Uterus (tissue), 4 donors: ENCODE data around the gene TMBIM1. TPM values are rescaled to one million over a fixed set of nuclear protein-coding genes. Genes with fewer than 3 reads are reported as not detected.
"Not testable (repeated sequence)": the region's sequence is repeated elsewhere in the genome, so short reads cannot be mapped to it uniquely, and the experiment has no call there.

Experiments
- DNase-seq, 2 donors: peaks; one replicate each; pipeline ENCODE4 v3.0.0-alpha.2; 2019 to 2020
- H3K27ac ChIP-seq, 2 donors: fragments of 200-600 bp; sonication (generic); 1 replicate in 1 of 2; 2 replicates in 1 of 2; pipeline ENCODE4 v1.5.1; 2016 to 2018
- H3K27me3 ChIP-seq, 2 donors: fragments of 200-600 bp; sonication (generic); one replicate each; pipeline ENCODE4 v1.5.1; 2018 to 2019; ENCODE audit warnings: control low read depth in 1 of 2
- H3K36me3 ChIP-seq, 2 donors: fragments of 200-600 bp; sonication (generic); one replicate each; pipeline ENCODE4 v1.5.1; 2019; ENCODE audit warnings: control low read depth in 1 of 2
- H3K4me1 ChIP-seq, 2 donors: fragments of 200-600 bp; sonication (generic); one replicate each; pipeline ENCODE4 v1.5.1; 2018 to 2019; ENCODE audit warnings: control low read depth in 1 of 2
- H3K4me3 ChIP-seq, 2 donors: fragments of 200-600 bp; sonication (generic); 1 replicate in 1 of 2; 2 replicates in 1 of 2; pipeline ENCODE4 v1.5.1; 2018 to 2019; ENCODE audit warnings: mild to moderate bottlenecking in 1 of 2
- H3K9me3 ChIP-seq, 2 donors: fragments of 200-600 bp; sonication (generic); one replicate each; pipeline ENCODE4 v1.5.1; 2019; ENCODE audit warnings: control low read depth in 1 of 2
- CTCF ChIP-seq, 4 experiments: fragments of 200-600 bp in 2 of 4; fragments of 450-650 bp in 2 of 4; sonication (generic) in 2 of 4; IDR thresholded peaks; one replicate each; pipeline ENCODE4 v1.5.1; 2016 to 2019; ENCODE audit warnings: antibody characterized with exemption in 4 of 4, mild to moderate bottlenecking in 2 of 4, moderate library complexity in 1 of 4
- POLR2A ChIP-seq, 2 donors: fragments of 450-650 bp; IDR thresholded peaks; one replicate each; pipeline ENCODE4 v1.6.1; 2016; ENCODE audit warnings: antibody characterized with exemption in 2 of 2, mild to moderate bottlenecking in 1 of 2, moderate library complexity in 1 of 2
- intact Hi-C: fragments of 100-400 bp; cut with DNase I; formaldehyde crosslinking; loops from one replicate; pipeline ENCODE4 v1.15.1; 2023; ENCODE audit warnings: low total_unique reads
- total RNA-seq, 4 donors: library from RNA; depleted of rRNA in 3 of 4; stranded (reverse); fragments of >200 nt in 3 of 4; gene quantifications; one replicate each; pipeline versions ENCODE4 v1.1.0 to v1.2.4, GENCODE V29; 2014 to 2023
- donor health status: DM: yes; HTN: yes; CAD: no.

Gene TMBIM1
- total RNA-seq, 4 donors from 2014 or later, result 112 to 166 (median 120) TPM

GRCh38 chr2:218317303-218317630, 25.0 kb upstream of the TMBIM1 start:
- Histone ChIP-seq H3K36me3 (no peaks in the 10 kb centered on the region), H3K4me3 (no peak overlapping the region), H3K27me3 (no peaks in the 10 kb centered on the region), H3K27ac (no peak overlapping the region), H3K9me3 (no peaks in the 10 kb centered on the region), H3K4me1 (no peaks in the 10 kb centered on the region)
- no peak for TF ChIP-seq POLR2A (IDR thresholded peaks at IDR 0.05)
- intact Hi-C loops, result no loop called here
- DNase-seq, result no peak

- no peak for DNase-seq
- intact Hi-C loops, result no loop called here
- H3K36me3 ChIP-seq, result no peaks in the 10 kb centered on the region
- H3K4me1 ChIP-seq, result no peaks in the 10 kb centered on the region
- no peaks in the 10 kb centered on the region for H3K27me3 ChIP-seq
- H3K9me3 ChIP-seq, result no peaks in the 10 kb centered on the region
- H3K4me3 ChIP-seq, result no peak overlapping the region
- no peak overlapping the region for H3K27ac ChIP-seq
- no peak for TF ChIP-seq POLR2A (IDR thresholded peaks at IDR 0.05)
- no peak for TF ChIP-seq CTCF (IDR thresholded peaks at IDR 0.05)
Observed at GRCh38 chr2:218315397-218315796, 23.1 kb upstream of the TMBIM1 start.

GRCh38 chr2:218314764-218315163, 22.5 kb upstream of the TMBIM1 start:
- H3K9me3 ChIP-seq, H3K27ac ChIP-seq, intact Hi-C loops, H3K4me1 ChIP-seq, H3K27me3 ChIP-seq, H3K4me3 ChIP-seq, H3K36me3 ChIP-seq, DNase-seq: not testable (repeated sequence)

GRCh38 chr2:218313356-218313755, 21.1 kb upstream of the TMBIM1 start:
- H3K9me3 ChIP-seq, result no peaks in the 10 kb centered on the region
- intact Hi-C loops, result no loop called here
- DNase-seq, result no peak
- TF ChIP-seq CTCF (IDR thresholded peaks at IDR 0.05) (no peak), POLR2A (IDR thresholded peaks at IDR 0.05) (no peak)
- no peaks in the 10 kb centered on the region for H3K36me3 ChIP-seq
- H3K4me3 ChIP-seq, result no peak overlapping the region
- H3K27ac ChIP-seq, result no peak overlapping the region
- no peaks in the 10 kb centered on the region for H3K27me3 ChIP-seq
- H3K4me1 ChIP-seq, result no peaks in the 10 kb centered on the region

- TF ChIP-seq CTCF (IDR thresholded peaks at IDR 0.05), result no peak
- no peak for TF ChIP-seq POLR2A (IDR thresholded peaks at IDR 0.05)
- H3K36me3 ChIP-seq, result no peaks in the 10 kb centered on the region
- DNase-seq, result no peak
- no peaks in the 10 kb centered on the region for H3K9me3 ChIP-seq
- intact Hi-C loops, result no loop called here
- H3K27me3 ChIP-seq, result no peaks in the 10 kb centered on the region
- H3K4me3 ChIP-seq, result no peak overlapping the region
- no peaks in the 10 kb centered on the region for H3K4me1 ChIP-seq
- H3K27ac ChIP-seq, result no peak overlapping the region
Observed at GRCh38 chr2:218312267-218312756, 20.0 kb upstream of the TMBIM1 start.

GRCh38 chr2:218311541-218312266, 19.4 kb upstream of the TMBIM1 start:
- H3K27me3 ChIP-seq, H3K4me1 ChIP-seq, DNase-seq, H3K9me3 ChIP-seq, H3K36me3 ChIP-seq, H3K27ac ChIP-seq, H3K4me3 ChIP-seq, intact Hi-C loops: not testable (repeated sequence)
